GM19397 (cell line): ENCODE data around the gene SLC26A2.
A peak's percentile ranks its signal among the peaks of the same experiment; 100 is the strongest.

Experiments used
- ATAC-seq: cut with Tn5 transposase; IDR thresholded peaks from one replicate; pipeline ENCODE4 v1.9.1; 2021; ENCODE audit warnings: mild to moderate bottlenecking, moderate library complexity; ENCODE audit not compliant: unreplicated experiment

The SLC26A2 gene

GRCh38 chr5:149961186-149961685 is 678 bp downstream of the SLC26A2 start:
- ATAC-seq: no peak

GRCh38 chr5:149961957-149962409 is 1.4 kb downstream of the SLC26A2 start:
- ATAC-seq: no peak

GRCh38 chr5:149962601-149963300 is 2.2 kb downstream of the SLC26A2 start:
- ATAC-seq: no peak

GRCh38 chr5:149963729-149964128 is 3.2 kb downstream of the SLC26A2 start:
- no peak for ATAC-seq

GRCh38 chr5:149966946-149967345 is 6.4 kb downstream of the SLC26A2 start:
- no peak for ATAC-seq

GRCh38 chr5:149969181-149969930 is 8.8 kb downstream of the SLC26A2 start:
- no peak for ATAC-seq

- ATAC-seq: no peak
Observed at GRCh38 chr5:149975409-149975808, 14.9 kb downstream of the SLC26A2 start.

GRCh38 chr5:149979896-149980295 is 19.3 kb downstream of the SLC26A2 start:
- no peak for ATAC-seq

GRCh38 chr5:149981206-149981605 is 20.6 kb downstream of the SLC26A2 start:
- ATAC-seq: no peak

- no peak for ATAC-seq
Observed at GRCh38 chr5:149982505-149982904, 21.9 kb downstream of the SLC26A2 start.

GRCh38 chr5:149988126-149988525 is 27.6 kb downstream of the SLC26A2 start:
- ATAC-seq: no peak

GRCh38 chr5:149990518-149991376 is 30.2 kb downstream of the SLC26A2 start:
- ATAC-seq: peak; percentile 66

GRCh38 chr5:149993471-149993870 is 32.9 kb downstream of the SLC26A2 start:
- no peak for ATAC-seq

- ATAC-seq: no peak
Observed at GRCh38 chr5:149995385-149996204, 35.0 kb downstream of the SLC26A2 start.

GRCh38 chr5:149996205-149996890 is 35.8 kb downstream of the SLC26A2 start:
- no peak for ATAC-seq

GRCh38 chr5:149998281-149998680 is 37.7 kb downstream of the SLC26A2 start:
- no peak for ATAC-seq

GRCh38 chr5:149999359-149999758 is 38.8 kb downstream of the SLC26A2 start:
- ATAC-seq: no peak

GRCh38 chr5:149999866-150000255 is 39.3 kb downstream of the SLC26A2 start:
- ATAC-seq: no peak

- ATAC-seq: peak; percentile 92
Observed at GRCh38 chr5:150000256-150000989, 39.9 kb downstream of the SLC26A2 start, which contains the start of the genes HMGXB3 and TIGD6. HMGXB3 (plus strand) TSS chr5:150000739; CDS start chr5:150004853, 4,114 bp downstream. TIGD6 (minus strand) TSS chr5:150000654; CDS start chr5:149996348, 4,306 bp downstream.
